WTC11 (cell line): ENCODE results near the gene PDZD2. TPM values are rescaled to one million over a fixed set of nuclear protein-coding genes. Genes with fewer than 3 reads are reported as not detected.

Experiments
- ATAC-seq: fragments of 200-7000 bp; cut with Tn5 transposase; 2 replicates; pipeline ENCODE4 v1.10.0; 2021; ENCODE audit warnings: mild to moderate bottlenecking, moderate library complexity
- CTCF ChIA-PET: fragments of 300-600 bp; sonication (Branson Sonifier 250); formaldehyde crosslinking; loops from one replicate; lab custom pipeline; 2021; ENCODE audit warnings: antibody characterized with exemption; lab: Charles Lee
- POLR2A ChIA-PET: fragments of 350-600 bp; sonication (Branson Sonifier 250); formaldehyde crosslinking; loops from one replicate; lab custom pipeline; 2021; ENCODE audit warnings: antibody characterized with exemption; lab: Charles Lee
- DNase-seq: peaks from one replicate; pipeline ENCODE4 v3.0.0; 2021; ENCODE audit warnings: low spot score
- H3K27ac Mint-ChIP-seq: 2 replicates; pipeline ENCODE4 v1.8.0; 2021; ENCODE audit warnings: mixed read lengths
- H3K27me3 Mint-ChIP-seq: 2 replicates; pipeline ENCODE4 v1.8.0; 2021; ENCODE audit warnings: low read depth, mild to moderate bottlenecking, moderate library complexity, mixed read lengths
- H3K36me3 Mint-ChIP-seq: 2 replicates; pipeline ENCODE4 v1.8.0; 2021; ENCODE audit warnings: mixed read lengths
- H3K4me1 Mint-ChIP-seq: 2 replicates; pipeline ENCODE4 v1.8.0; 2022; ENCODE audit warnings: mixed read lengths
- H3K4me3 Mint-ChIP-seq: 2 replicates; pipeline ENCODE4 v1.8.0; 2021; ENCODE audit warnings: mild to moderate bottlenecking, moderate library complexity, mixed read lengths
- H3K9me3 Mint-ChIP-seq: 2 replicates; pipeline ENCODE4 v1.8.0; 2021; ENCODE audit warnings: mixed read lengths
- CBFB ChIP-seq: sonication (generic); formaldehyde crosslinking; IDR thresholded peaks from 2 replicates; pipeline ENCODE4 v1.8.1; 2022; ENCODE audit warnings: mild to moderate bottlenecking, low read depth, missing genetic modification reagents
- KAT7 ChIP-seq: sonication (generic); formaldehyde crosslinking; IDR thresholded peaks from 2 replicates; pipeline ENCODE4 v1.8.1; 2023; ENCODE audit warnings: missing genetic modification reagents, mild to moderate bottlenecking, borderline replicate concordance
- RELA ChIP-seq: sonication (generic); formaldehyde crosslinking; IDR thresholded peaks from 2 replicates; pipeline ENCODE4 v1.8.1; 2022; ENCODE audit warnings: missing genetic modification reagents, mild to moderate bottlenecking, borderline replicate concordance
- SOX15 ChIP-seq: fragments of 250-450 bp; sonication (Bioruptor Pico); IDR thresholded peaks from 2 replicates; pipeline ENCODE4 v1.9.0; 2021; ENCODE audit warnings: mild to moderate bottlenecking
- SP1 ChIP-seq: sonication (generic); formaldehyde crosslinking; conservative IDR thresholded peaks from 2 replicates; pipeline ENCODE4 v1.8.1; 2022; ENCODE audit warnings: missing genetic modification reagents
- USF1 ChIP-seq: sonication (generic); formaldehyde crosslinking; IDR thresholded peaks from 2 replicates; pipeline ENCODE4 v1.8.0; 2022; ENCODE audit warnings: mild to moderate bottlenecking, missing genetic modification reagents
- USF2 ChIP-seq: sonication (generic); formaldehyde crosslinking; IDR thresholded peaks from 2 replicates; pipeline ENCODE4 v1.8.1; 2023; ENCODE audit warnings: mild to moderate bottlenecking, missing genetic modification reagents, moderate library complexity
- ZNF138 ChIP-seq: sonication (generic); formaldehyde crosslinking; conservative IDR thresholded peaks from 2 replicates; pipeline ENCODE4 v1.8.1; 2022; ENCODE audit warnings: mild to moderate bottlenecking, moderate library complexity, missing genetic modification reagents
- ZNF532 ChIP-seq: fragments of 250-450 bp; sonication (Bioruptor Pico); IDR thresholded peaks from 2 replicates; pipeline ENCODE4 v1.9.0; 2021; ENCODE audit warnings: mild to moderate bottlenecking, borderline replicate concordance
- ZSCAN18 ChIP-seq: fragments of 250-450 bp; sonication (Bioruptor Pico); IDR thresholded peaks from 2 replicates; pipeline ENCODE4 v2.1.2; 2022; ENCODE audit warnings: mild to moderate bottlenecking, moderate library complexity
- total RNA-seq: library from RNA; stranded (reverse); gene quantifications from 3 replicates; pipeline ENCODE4 v1.2.3, GENCODE V29; 2021

Gene PDZD2
- total RNA-seq, 1 experiment from 2014 or later: 11.4 TPM

- Mint-ChIP-seq H3K27me3 (no peaks in the 10 kb centered on the region), H3K4me1 (peaks cover 7% of the 10 kb centered on the region), H3K36me3 (peaks cover 3% of the 10 kb centered on the region; the same call in 1 of the 2 replicates), H3K9me3 (peaks cover 10% of the 10 kb centered on the region), H3K4me3 (no peak overlapping the region), H3K27ac (no peak overlapping the region)
- ATAC-seq: peak; percentile 91
- TF ChIP-seq ZSCAN18 (no peak), USF1 (peak; percentile 45; the same call in 1 of the 2 replicates), USF2 (CRISPR knock-in tag) (peak; percentile 73), RELA (CRISPR knock-in tag) (no peak), SP1 (CRISPR knock-in tag) (no peak), ZNF532 (0 out of 2 replicates have a peak, but pooled peaks have one; percentile 31)
- DNase-seq: no peak
- ChIA-PET CTCF (interaction anchor here (1.1 to 1.3 kb wide), 2 partner anchors 257 to 273 kb away, joined by 3 to 5 read pairs; no protein-coding TSS in a partner anchor), POLR2A (no interaction called here)
These were observed 181.1 kb downstream of the PDZD2 start for GRCh38 chr5:31819926-31820516.

- Mint-ChIP-seq H3K27ac (no peak overlapping the region), H3K4me3 (no peak overlapping the region), H3K9me3 (peaks cover 18% of the 10 kb centered on the region), H3K4me1 (peaks cover 7% of the 10 kb centered on the region; the same call in 1 of the 2 replicates), H3K27me3 (no peaks in the 10 kb centered on the region), H3K36me3 (peaks cover 11% of the 10 kb centered on the region)
- CTCF ChIA-PET: interaction anchor here (1.0 to 4.9 kb wide), 6 partner anchors 14 to 270 kb away, joined by 3 to 64 read pairs (median 6); no protein-coding TSS in a partner anchor
- ATAC-seq (peak; percentile 19; the same call in 1 of the 2 replicates), DNase-seq (no peak)
- POLR2A ChIA-PET: interaction anchor here (0.5 kb wide), 1 partner anchor 67 kb away, joined by 4 read pairs; no protein-coding TSS in a partner anchor
- TF ChIP-seq KAT7 (no peak), RELA (CRISPR knock-in tag) (no peak), SOX15 (CRISPR knock-in tag) (no peak), ZNF138 (CRISPR knock-in tag) (no peak), ZNF532 (no peak), CBFB (CRISPR knock-in tag) (no peak)
These were observed 184.5 kb downstream of the PDZD2 start for GRCh38 chr5:31823472-31823871.
